ENCODE data around the gene HHATL.

DNA sequence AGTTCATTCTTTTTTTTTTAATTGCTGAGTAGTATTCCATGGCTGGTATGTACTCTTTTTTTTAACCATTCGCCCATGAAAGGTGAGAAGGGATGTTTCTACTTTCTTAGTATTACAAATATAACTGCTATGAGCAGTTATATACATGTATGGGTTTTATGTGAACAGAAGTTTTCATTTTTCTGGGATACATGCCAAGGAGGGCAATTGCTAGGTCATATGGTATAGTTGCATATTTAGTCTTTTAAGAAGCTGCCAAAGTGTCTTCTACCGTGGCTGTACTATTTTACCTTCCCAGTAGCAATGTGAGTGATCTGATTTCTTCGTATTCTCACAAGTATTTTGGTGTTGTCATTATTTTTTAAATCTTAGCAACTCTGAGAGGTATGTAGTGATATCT, 28.5 kb downstream of the HHATL start:
- TF ChIP-seq HDGF (IDR thresholded peaks at IDR 0.05; ENCODE audit: borderline replicate concordance) (no peak), FOXM1 (IDR thresholded peaks at IDR 0.05; ENCODE audit: borderline replicate concordance) (no peak), TARDBP (IDR thresholded peaks at IDR 0.05) (no peak), SUZ12 (IDR thresholded peaks at IDR 0.05) (no peak), SP1 (IDR thresholded peaks at IDR 0.05) (no peak), FOXK2 (IDR thresholded peaks at IDR 0.05) (no peak), ZNF384 (IDR thresholded peaks at IDR 0.05) (no peak), ELF4 (IDR thresholded peaks at IDR 0.05) (no peak), BHLHE40 (IDR thresholded peaks at IDR 0.05; ENCODE audit: borderline replicate concordance) (no peak), ARNT (IDR thresholded peaks at IDR 0.05) (no peak)
- TF ChIP-seq, protein P1, sequence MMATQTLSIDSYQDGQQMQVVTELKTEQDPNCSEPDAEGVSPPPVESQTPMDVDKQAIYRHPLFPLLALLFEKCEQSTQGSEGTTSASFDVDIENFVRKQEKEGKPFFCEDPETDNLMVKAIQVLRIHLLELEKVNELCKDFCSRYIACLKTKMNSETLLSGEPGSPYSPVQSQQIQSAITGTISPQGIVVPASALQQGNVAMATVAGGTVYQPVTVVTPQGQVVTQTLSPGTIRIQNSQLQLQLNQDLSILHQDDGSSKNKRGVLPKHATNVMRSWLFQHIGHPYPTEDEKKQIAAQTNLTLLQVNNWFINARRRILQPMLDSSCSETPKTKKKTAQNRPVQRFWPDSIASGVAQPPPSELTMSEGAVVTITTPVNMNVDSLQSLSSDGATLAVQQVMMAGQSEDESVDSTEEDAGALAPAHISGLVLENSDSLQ (IDR thresholded peaks at IDR 0.05) = no peak
